H1 (cell line): Measurements from ENCODE around the gene PAQR8. TPM values are rescaled to one million over a fixed set of nuclear protein-coding genes. Genes with fewer than 3 reads are reported as not detected.

ENCODE experiments used
- CTCF ChIA-PET: fragments of 300-600 bp; sonication (Branson Sonifier 250); formaldehyde crosslinking; loops from one replicate; lab custom pipeline; 2021; ENCODE audit not compliant: partially characterized antibody; lab: Charles Lee
- POLR2A ChIA-PET: fragments of 300-600 bp; sonication (Branson Sonifier 250); formaldehyde crosslinking; loops from one replicate; lab custom pipeline; 2021; ENCODE audit warnings: inconsistent platforms; ENCODE audit not compliant: partially characterized antibody; lab: Charles Lee
- DNase-seq, 2 experiments: peaks; one replicate each; pipeline versions ENCODE4 v3.0.0 to v3.0.0-alpha.2; 2010 to 2022; ENCODE audit warnings: low spot score in 2 of 2, low read depth in 1 of 2, mixed read lengths in 1 of 2
- FAIRE-seq: peaks from 2 replicates; lab custom pipeline; 2011; peaks lifted over from hg19 to GRCh38; lab: Jason Lieb, UNC
- H2AFZ ChIP-seq: 2 replicates; pipeline ENCODE4 v1.8.1; 2012; ENCODE audit warnings: low read length, inconsistent platforms
- H2AK5ac ChIP-seq: 2 replicates; pipeline ENCODE4 v1.6.1; 2013; ENCODE audit warnings: low read depth, low read length
- H2BK120ac ChIP-seq: replicated peaks from 2 replicates; pipeline ENCODE3; 2013; ENCODE audit warnings: low read depth, low read length, inconsistent platforms
- H2BK12ac ChIP-seq: 2 replicates; pipeline ENCODE4 v1.6.1; 2013; ENCODE audit warnings: low read depth, low read length
- H2BK15ac ChIP-seq: 2 replicates; pipeline ENCODE4 v1.6.1; 2013; ENCODE audit warnings: low read length
- H2BK20ac ChIP-seq: 2 replicates; pipeline ENCODE4 v1.6.1; 2013; ENCODE audit warnings: low read length
- H2BK5ac ChIP-seq: 2 replicates; pipeline ENCODE4 v1.6.1; 2013; ENCODE audit warnings: low read depth, low read length
- H3K14ac ChIP-seq: 2 replicates; pipeline ENCODE4 v1.6.1; 2013; ENCODE audit warnings: inconsistent platforms; ENCODE audit not compliant: insufficient read length
- H3K18ac ChIP-seq: 2 replicates; pipeline ENCODE4 v1.6.1; 2013; ENCODE audit warnings: low read length; ENCODE audit errors: extremely low read depth
- H3K23ac ChIP-seq: 2 replicates; pipeline ENCODE4 v1.6.1; 2013; ENCODE audit warnings: inconsistent platforms; ENCODE audit not compliant: insufficient read length
- H3K23me2 ChIP-seq: 2 replicates; pipeline ENCODE4 v1.6.1; 2013; ENCODE audit warnings: low read depth, low read length
- H3K27ac ChIP-seq: 2 replicates; pipeline ENCODE4 v1.6.1; 2011; ENCODE audit warnings: low read depth, low read length, inconsistent platforms
- H3K27me3 ChIP-seq, 4 experiments: replicated peaks in 1 of 4; 1 replicate in 1 of 4; 2 replicates in 3 of 4; pipeline versions ENCODE4 v1.6.1 to v1.8.1; 2011 to 2013; ENCODE audit warnings: low read length in 3 of 4, mild to moderate bottlenecking in 3 of 4, inconsistent platforms in 2 of 4, mixed read lengths in 2 of 4, moderate library complexity in 1 of 4; ENCODE audit not compliant: control insufficient read depth in 3 of 4, insufficient read depth in 3 of 4; ENCODE audit errors: extremely low read depth in 1 of 4
- H3K36me3 ChIP-seq, 4 experiments: 2 replicates each; pipeline versions ENCODE4 v1.6.1 to v1.8.1; 2011 to 2013; ENCODE audit warnings: mild to moderate bottlenecking in 4 of 4, low read length in 3 of 4, moderate library complexity in 2 of 4, control low read depth in 1 of 4, inconsistent platforms in 1 of 4; ENCODE audit not compliant: insufficient read depth in 4 of 4, control insufficient read depth in 2 of 4
- H3K4ac ChIP-seq: replicated peaks from 2 replicates; pipeline ENCODE3; 2013; ENCODE audit warnings: low read length, low read depth, mixed read lengths, inconsistent platforms; ENCODE audit not compliant: insufficient read length
- H3K4me1 ChIP-seq, 4 experiments: replicated peaks in 1 of 4; 1 replicate in 1 of 4; 2 replicates in 3 of 4; pipeline versions ENCODE4 v1.6.1 to v1.8.1; 2011 to 2013; ENCODE audit warnings: low read length in 3 of 4, inconsistent platforms in 2 of 4, mixed read lengths in 1 of 4; ENCODE audit not compliant: insufficient read depth in 4 of 4, control insufficient read depth in 3 of 4
- H3K4me2 ChIP-seq, 2 experiments: 2 replicates each; pipeline versions ENCODE4 v1.6.1 to v1.8.1; 2011 to 2013; ENCODE audit warnings: low read depth in 2 of 2, low read length in 2 of 2, control low read depth in 1 of 2, inconsistent platforms in 1 of 2, mild to moderate bottlenecking in 1 of 2; ENCODE audit not compliant: insufficient read depth in 1 of 2
- H3K4me3 ChIP-seq, 4 experiments: fragments of 200-600, 300-600 bp in 1 of 4; sonication (generic), shearing (Covaris generic), sonication (Bioruptor Twin) in 1 of 4; 2 replicates each; pipeline versions ENCODE4 v1.5.1 to v1.8.1; 2011 to 2016; ENCODE audit warnings: low read length in 4 of 4, low read depth in 3 of 4, control low read depth in 2 of 4, inconsistent platforms in 2 of 4, mild to moderate bottlenecking in 2 of 4, mixed read lengths in 1 of 4, moderate library complexity in 1 of 4; ENCODE audit not compliant: insufficient read depth in 2 of 4; ENCODE audit errors: extremely low read depth in 1 of 4
- H3K56ac ChIP-seq: replicated peaks from 2 replicates; pipeline ENCODE3; 2013; ENCODE audit warnings: low read depth, mild to moderate bottlenecking, mixed read lengths, low read length, inconsistent platforms; ENCODE audit not compliant: insufficient read length
- H3K79me1 ChIP-seq: 2 replicates; pipeline ENCODE4 v1.6.1; 2013; ENCODE audit warnings: low read depth, low read length, control low read depth
- H3K79me2 ChIP-seq, 2 experiments: 2 replicates each; pipeline versions ENCODE4 v1.6.1 to v1.8.1; 2012 to 2013; ENCODE audit warnings: low read length in 2 of 2, mild to moderate bottlenecking in 2 of 2, inconsistent platforms in 1 of 2; ENCODE audit not compliant: insufficient read depth in 2 of 2, control insufficient read depth in 1 of 2
- H3K9ac ChIP-seq, 4 experiments: replicated peaks in 1 of 4; 1 replicate in 1 of 4; 2 replicates in 3 of 4; pipeline versions ENCODE4 v1.6.1 to v1.8.1; 2011 to 2013; ENCODE audit warnings: low read depth in 3 of 4, low read length in 3 of 4, control low read depth in 2 of 4, mild to moderate bottlenecking in 2 of 4, moderate library complexity in 2 of 4, inconsistent platforms in 1 of 4; ENCODE audit errors: extremely low read depth in 1 of 4
- H3K9me3 ChIP-seq, 2 experiments: 2 replicates each; pipeline versions ENCODE4 v1.6.1 to v1.8.1; 2012 to 2013; ENCODE audit warnings: mild to moderate bottlenecking in 2 of 2, moderate library complexity in 2 of 2, control low read depth in 1 of 2, inconsistent platforms in 1 of 2, low read depth in 1 of 2, low read length in 1 of 2, mixed read lengths in 1 of 2; ENCODE audit not compliant: insufficient read depth in 2 of 2
- H4K20me1 ChIP-seq, 2 experiments: replicated peaks in 1 of 2; 2 replicates each; pipeline versions ENCODE3 to v1.8.1; 2011 to 2013; ENCODE audit warnings: inconsistent platforms in 2 of 2, low read length in 2 of 2, mild to moderate bottlenecking in 1 of 2; ENCODE audit not compliant: insufficient read depth in 2 of 2, control insufficient read depth in 1 of 2
- H4K5ac ChIP-seq: 2 replicates; pipeline ENCODE4 v1.6.1; 2013; ENCODE audit warnings: low read length, low read depth, mixed read lengths, inconsistent platforms; ENCODE audit not compliant: insufficient read length
- H4K8ac ChIP-seq: 2 replicates; pipeline ENCODE4 v1.8.0; 2013; ENCODE audit warnings: mild to moderate bottlenecking, moderate library complexity, low read length, inconsistent platforms; ENCODE audit not compliant: insufficient read depth; ENCODE audit errors: extremely low read depth
- H4K91ac ChIP-seq: replicated peaks from 2 replicates; pipeline ENCODE3; 2013; ENCODE audit warnings: low read length, mixed read lengths, inconsistent platforms; ENCODE audit not compliant: insufficient read length
- MAX ChIP-seq: IDR thresholded peaks from 2 replicates; pipeline ENCODE4 v1.6.1; 2012; ENCODE audit warnings: inconsistent platforms
- WGBS, 2 experiments: shearing (Covaris generic) in 1 of 2; methylation state at CpG; one replicate each; pipeline versions ENCODE4 v1.1.6 to v1.1.7; 2013 to 2015; ENCODE audit warnings: low lambda C conversion rate in 2 of 2, mixed read lengths in 2 of 2, inconsistent platforms in 1 of 2, low coverage in 1 of 2, missing lambda C conversion rate in 1 of 2; ENCODE audit not compliant: insufficient replicate concordance in 2 of 2, insufficient coverage in 1 of 2, insufficient read length in 1 of 2; ENCODE audit errors: extremely low coverage in 1 of 2, missing lambda C conversion rate in 1 of 2; 5-methylcytosine and 5-hydroxymethylcytosine counted together
- polyA plus RNA-seq, 7 experiments: library from polyadenylated mRNA; depleted of rRNA in 3 of 7; stranded (reverse) in 5 of 7; unstranded in 2 of 7; fragments of >200 nt in 5 of 7; fragments of 200-250 nt in 2 of 7; gene quantifications; 1 replicate in 5 of 7; 2 replicates in 1 of 7; 4 replicates in 1 of 7; pipeline versions ENCODE4 v1.2.1 to v1.2.3, GENCODE V29; 2011 to 2013; ENCODE audit warnings: missing spikeins in 2 of 7, mixed read lengths in 2 of 7
- total RNA-seq: library from RNA; stranded (reverse); fragmentation: NEBNext Ultra II Directional; extraction: Animal tissue kit (Norgen Biotek cat#: 25700); gene quantifications from 2 replicates; pipeline ENCODE4 v1.2.1, GENCODE V29; 2021

Gene PAQR8
- total and polyA plus RNA-seq, 2 of the 8 experiments (the other 6 are each of a cell fraction or from before 2014, with no cell fraction given): 7.6 to 9.6 TPM

- Histone ChIP-seq H3K36me3 (no peaks in the 10 kb centered on the region), H4K91ac (no peak overlapping the region), H4K20me1 (no peaks in the 10 kb centered on the region), H3K18ac (no peak overlapping the region), H3K4me2 (no peak overlapping the region), H2BK120ac (no peak overlapping the region), H2AFZ (no peak overlapping the region), H2BK12ac (no peak overlapping the region), H3K4me1 (peaks cover 0 to 4% (median 0%) of the 10 kb centered on the region in 4 experiments; a peak in 1 of 7 replicates), H2AK5ac (no peak overlapping the region), H3K4me3 (no peak overlapping the region), H3K79me2 (no peaks in the 10 kb centered on the region), H3K23ac (no peak overlapping the region), H3K9me3 (no peaks in the 10 kb centered on the region), H2BK15ac (no peak overlapping the region), H3K27me3 (no peaks in the 10 kb centered on the region), H2BK20ac (no peak overlapping the region), H2BK5ac (no peak overlapping the region), H4K8ac (no peak overlapping the region), H3K23me2 (peaks cover 12% of the 10 kb centered on the region), H3K79me1 (no peaks in the 10 kb centered on the region), H4K5ac (no peak overlapping the region), H3K27ac (no peak overlapping the region), H3K14ac (no peak overlapping the region), H3K56ac (no peak overlapping the region), H3K9ac (no peak overlapping the region), H3K4ac (no peak overlapping the region)
- DNase-seq (no peak), FAIRE-seq (no peak)
- ChIA-PET POLR2A (interaction anchor here (0.8 to 1.6 kb wide), 4 partner anchors 88 to 249 kb away, joined by 3 to 5 read pairs (median 3); partner anchors contain the start of gene MCM3), CTCF (interaction anchor here (0.6 to 6.1 kb wide), 35 partner anchors 8 to 996 kb away, joined by 3 to 86 read pairs (median 4); partner anchors contain the start of gene TRAM2)
- 85% methylated on average over 6 of the region's 6 CpGs; no CpG with 5 or more reads in 1 of the 2 experiments for WGBS, 2 experiments
- 0 out of 2 replicates have a peak, but pooled peaks have one; percentile 14 for TF ChIP-seq MAX
These were observed 54.1 kb downstream of the PAQR8 start for GRCh38 chr6:52415917-52416628.
